Measurements from ENCODE around the gene TNFRSF6B. TPM values are rescaled to one million over a fixed set of nuclear protein-coding genes. Genes with fewer than 3 reads are reported as not detected.

TNFRSF6B gene
- total and polyA plus RNA-seq, 10 donors, result 8.9 to 104 (median 31.0) TPM

DNA sequence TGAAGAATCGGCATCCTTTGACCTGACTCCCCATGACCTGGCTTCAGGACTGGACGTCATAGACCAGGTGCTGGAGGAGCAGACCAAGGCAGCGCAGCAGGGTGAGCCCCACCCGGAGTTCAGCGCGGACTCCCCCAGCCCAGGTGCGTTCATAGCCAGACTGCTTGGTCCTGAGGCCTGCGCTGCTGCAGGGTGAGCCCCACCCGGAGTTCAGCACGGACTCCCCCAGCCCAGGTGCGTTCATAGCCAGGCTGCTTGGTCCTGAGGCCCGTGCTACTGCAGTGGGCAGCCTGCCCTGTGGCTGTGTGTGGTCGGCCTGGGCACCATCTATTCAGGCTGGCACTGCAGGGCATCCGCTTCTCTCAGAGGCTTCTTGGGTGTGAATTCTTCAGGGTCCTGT lies 22.5 kb upstream of the TNFRSF6B start:
- TF ChIP-seq, protein P1, sequence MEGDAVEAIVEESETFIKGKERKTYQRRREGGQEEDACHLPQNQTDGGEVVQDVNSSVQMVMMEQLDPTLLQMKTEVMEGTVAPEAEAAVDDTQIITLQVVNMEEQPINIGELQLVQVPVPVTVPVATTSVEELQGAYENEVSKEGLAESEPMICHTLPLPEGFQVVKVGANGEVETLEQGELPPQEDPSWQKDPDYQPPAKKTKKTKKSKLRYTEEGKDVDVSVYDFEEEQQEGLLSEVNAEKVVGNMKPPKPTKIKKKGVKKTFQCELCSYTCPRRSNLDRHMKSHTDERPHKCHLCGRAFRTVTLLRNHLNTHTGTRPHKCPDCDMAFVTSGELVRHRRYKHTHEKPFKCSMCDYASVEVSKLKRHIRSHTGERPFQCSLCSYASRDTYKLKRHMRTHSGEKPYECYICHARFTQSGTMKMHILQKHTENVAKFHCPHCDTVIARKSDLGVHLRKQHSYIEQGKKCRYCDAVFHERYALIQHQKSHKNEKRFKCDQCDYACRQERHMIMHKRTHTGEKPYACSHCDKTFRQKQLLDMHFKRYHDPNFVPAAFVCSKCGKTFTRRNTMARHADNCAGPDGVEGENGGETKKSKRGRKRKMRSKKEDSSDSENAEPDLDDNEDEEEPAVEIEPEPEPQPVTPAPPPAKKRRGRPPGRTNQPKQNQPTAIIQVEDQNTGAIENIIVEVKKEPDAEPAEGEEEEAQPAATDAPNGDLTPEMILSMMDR (IDR thresholded peaks at IDR 0.05 in 8 of 11, conservative IDR thresholded peaks at IDR 0.05 in 3 of 11), result no peak
- no peak for TF ChIP-seq POLR2AphosphoS5 (IDR thresholded peaks at IDR 0.05)
- Histone ChIP-seq H3K9me3 (no peaks in the 10 kb centered on the region), H3K4me1 (no peaks in the 10 kb centered on the region), H3K4me3 (no peak overlapping the region), H3K27ac (no peak overlapping the region), H3K36me3 (peaks cover under 1 to 92% (median 22%) of the 10 kb centered on the region in 6 donors), H3K27me3 (replicated peaks in 1 of 7) (no peaks in the 10 kb centered on the region)
- no peak for DNase-seq
- intact Hi-C loops (cut with DNase I; ENCODE audit: low total_unique reads), result no loop called here
- WGBS, 5 donors, result 88 to 98% (median 95%) methylated on average over 7 to 14 of the region's 14 CpGs

DNA sequence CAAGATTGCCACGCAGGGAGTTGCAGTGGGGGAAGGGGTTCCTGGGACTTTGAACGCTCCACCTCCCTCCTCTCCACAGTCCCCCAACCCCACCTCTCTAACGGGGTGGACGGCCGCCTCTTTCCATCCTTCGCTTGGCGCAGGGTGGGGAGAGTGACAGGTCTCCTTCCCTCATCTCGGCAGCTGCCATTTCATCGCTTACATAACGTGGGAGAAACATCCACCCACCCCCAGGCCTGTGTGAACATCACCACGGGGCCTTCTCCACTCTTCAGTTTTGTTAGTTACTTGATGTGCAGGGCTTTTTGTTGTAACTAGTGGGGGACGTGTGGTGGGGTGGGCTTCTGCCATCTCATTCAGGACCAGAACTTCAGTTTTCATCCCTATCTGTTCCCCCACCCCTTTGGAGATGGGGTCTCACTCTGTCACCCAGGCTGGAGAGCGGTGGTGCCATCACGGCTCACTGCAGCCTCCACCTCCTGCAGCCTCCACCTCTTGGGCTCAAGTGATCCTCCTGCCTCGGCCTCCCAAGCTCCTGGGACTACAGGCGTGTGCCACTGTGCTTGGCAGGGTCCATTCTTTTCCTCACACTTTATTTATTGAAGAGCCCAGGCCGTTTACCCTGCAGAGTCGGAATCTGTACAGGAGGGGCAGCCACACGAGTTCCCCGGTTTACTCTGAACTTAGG lies 20.6 kb upstream of the TNFRSF6B start:
- no peak overlapping the region for H3K4me3 ChIP-seq
- 94 to 96% (median 96%) methylated on average over 17 to 20 of the region's 20 CpGs for WGBS, 5 donors
- no peaks in the 10 kb centered on the region for H3K9me3 ChIP-seq
- no peaks in the 10 kb centered on the region for H3K4me1 ChIP-seq
- H3K36me3 ChIP-seq, result peaks cover 0 to 99% (median 24%) of the 10 kb centered on the region in 6 donors
- intact Hi-C loops (cut with DNase I; ENCODE audit: low total_unique reads), result no loop called here
- H3K27me3 ChIP-seq (replicated peaks in 1 of 7), result no peaks in the 10 kb centered on the region
- no peak overlapping the region for H3K27ac ChIP-seq
- TF ChIP-seq, protein P1 (IDR thresholded peaks at IDR 0.05 in 8 of 11, conservative IDR thresholded peaks at IDR 0.05 in 3 of 11), result no peak
- TF ChIP-seq POLR2AphosphoS5 (IDR thresholded peaks at IDR 0.05) (no peak), POLR2A (IDR thresholded peaks at IDR 0.05) (no peak)
- no peak for DNase-seq

DNA sequence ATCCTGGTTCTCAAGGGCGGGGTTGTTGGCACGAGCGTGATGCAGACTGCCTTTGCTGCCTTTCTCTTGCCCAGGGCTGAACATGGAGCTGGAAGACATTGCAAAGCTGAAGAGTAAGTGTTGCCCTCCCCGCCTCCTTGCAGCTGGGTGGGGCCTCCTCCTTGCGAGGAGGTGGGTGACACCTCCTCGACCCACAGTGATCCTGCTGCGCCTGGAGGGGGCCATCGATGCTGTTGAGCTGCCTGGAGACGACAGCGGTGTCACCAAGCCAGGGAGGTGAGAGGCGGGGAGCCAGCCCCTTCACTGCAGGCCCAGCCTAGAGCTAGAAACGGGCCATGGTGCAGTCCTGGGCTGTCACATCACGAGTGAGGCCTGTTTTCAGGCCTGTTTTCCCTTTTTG lies 18.4 kb upstream of the TNFRSF6B start:
- no peak overlapping the region for H3K27ac ChIP-seq
- TF ChIP-seq POLR2AphosphoS5 (IDR thresholded peaks at IDR 0.05), result peak in 2 of 3 donors; percentile 20 to 41
- TF ChIP-seq, protein P1 (IDR thresholded peaks at IDR 0.05 in 8 of 11, conservative IDR thresholded peaks at IDR 0.05 in 3 of 11), result no peak
- H3K4me1 ChIP-seq, result peaks cover 6 to 15% (median 9%) of the 10 kb centered on the region in 6 donors
- H3K9me3 ChIP-seq, result no peaks in the 10 kb centered on the region
- intact Hi-C loops (cut with DNase I; ENCODE audit: low total_unique reads), result no loop called here
- H3K27me3 ChIP-seq (replicated peaks in 1 of 7), result no peaks in the 10 kb centered on the region
- H3K36me3 ChIP-seq, result peaks cover 0 to 82% (median 21%) of the 10 kb centered on the region in 6 donors
- WGBS, 5 donors, result 85 to 97% (median 91%) methylated on average over 9 to 13 of the region's 13 CpGs
- no peak for DNase-seq
- H3K4me3 ChIP-seq, result no peak overlapping the region

DNA sequence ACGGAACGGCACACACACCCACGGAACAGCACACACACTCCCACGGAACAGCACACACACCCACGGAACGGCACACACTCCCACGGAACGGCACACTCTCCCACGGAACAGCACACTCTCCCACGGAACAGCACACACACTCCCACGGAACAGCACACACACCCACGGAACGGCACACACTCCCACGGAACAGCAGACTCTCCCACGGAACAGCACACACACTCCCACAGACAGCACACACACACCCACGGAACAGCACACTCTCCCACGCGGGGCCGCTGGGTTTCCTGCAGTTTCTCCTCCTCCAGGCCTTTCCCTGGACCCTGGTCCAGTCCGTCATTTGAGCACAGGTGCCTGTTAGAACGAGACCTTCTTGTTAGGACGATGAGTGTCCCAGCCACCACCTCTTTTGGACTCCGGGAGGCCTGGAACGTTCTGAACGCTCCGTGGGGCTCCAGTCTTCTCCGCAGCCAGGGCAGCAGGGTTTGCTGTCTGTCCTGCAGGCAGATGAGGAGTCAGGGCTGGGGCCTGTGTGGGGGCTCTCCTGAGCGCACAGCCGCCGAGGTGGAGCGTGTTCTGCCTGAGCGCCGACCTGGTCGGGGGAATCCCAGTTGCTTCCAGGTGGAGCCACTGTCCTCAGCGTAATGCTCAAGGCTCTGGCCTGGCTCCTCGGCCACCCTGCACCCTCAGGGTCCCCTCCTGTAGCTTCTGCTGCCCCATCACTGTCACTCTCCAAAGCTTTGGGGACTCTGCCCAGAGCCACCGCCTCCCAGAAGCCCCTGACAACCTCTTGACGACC lies 17.6 kb upstream of the TNFRSF6B start:
- WGBS, 5 donors, result 89 to 91% (median 90%) methylated on average over 38 of the region's 38 CpGs
- DNase-seq, result no peak

More for the DNA sequence above, 17.6 kb upstream of the TNFRSF6B start:
- Histone ChIP-seq H3K4me3 (no peak overlapping the region), H3K27me3 (replicated peaks in 1 of 7) (no peaks in the 10 kb centered on the region), H3K36me3 (peaks cover 0 to 74% (median 19%) of the 10 kb centered on the region in 6 donors), H3K4me1 (peaks cover 6 to 23% (median 13%) of the 10 kb centered on the region in 6 donors), H3K27ac (no peak overlapping the region), H3K9me3 (no peaks in the 10 kb centered on the region)
- intact Hi-C loops (cut with DNase I; ENCODE audit: low total_unique reads), result no loop called here
- TF ChIP-seq POLR2AphosphoS5 (IDR thresholded peaks at IDR 0.05) (peak in 1 of 3 donors; percentile 30), POLR2A (IDR thresholded peaks at IDR 0.05) (no peak)
- TF ChIP-seq, protein P1 (IDR thresholded peaks at IDR 0.05 in 8 of 11, conservative IDR thresholded peaks at IDR 0.05 in 3 of 11), result no peak
